Kidney (tissue), 14 donors: ENCODE results near the gene SIVA1. TPM values are rescaled to one million over a fixed set of nuclear protein-coding genes. Genes with fewer than 3 reads are reported as not detected.

Source experiments
- DNase-seq, 5 donors: peaks; one replicate each; pipeline ENCODE4 v3.0.0-alpha.2; 2013 to 2020
- FAIRE-seq: peaks from 2 replicates; lab custom pipeline; 2012; peaks lifted over from hg19 to GRCh38; lab: Jason Lieb, UNC
- H3K27ac ChIP-seq, 2 donors: one replicate each; pipeline ENCODE4 v1.7.0; 2013; ENCODE audit warnings: low read depth in 2 of 2, low read length in 2 of 2, inconsistent platforms in 1 of 2
- H3K27me3 ChIP-seq: one replicate; pipeline ENCODE4 v1.7.1; 2013; ENCODE audit warnings: low read length, inconsistent platforms; ENCODE audit not compliant: control insufficient read depth, insufficient read depth
- H3K36me3 ChIP-seq, 3 donors: one replicate each; pipeline versions ENCODE4 v1.7.0 to v1.7.1; 2013; ENCODE audit warnings: low read length in 3 of 3, control low read depth in 1 of 3, inconsistent platforms in 1 of 3; ENCODE audit not compliant: insufficient read depth in 3 of 3, control insufficient read depth in 2 of 3
- H3K4me1 ChIP-seq, 3 donors: one replicate each; pipeline versions ENCODE4 v1.7.0 to v1.7.1; 2013; ENCODE audit warnings: low read length in 3 of 3, inconsistent platforms in 1 of 3, low read depth in 1 of 3; ENCODE audit not compliant: control insufficient read depth in 2 of 3, insufficient read depth in 2 of 3
- H3K4me3 ChIP-seq, 3 donors: one replicate each; pipeline versions ENCODE4 v1.7.0 to v1.8.1; 2013; ENCODE audit warnings: low read length in 3 of 3, control low read depth in 1 of 3, inconsistent platforms in 1 of 3
- H3K9ac ChIP-seq, 3 donors: one replicate each; pipeline versions ENCODE4 v1.7.0 to v1.7.1; 2013; ENCODE audit warnings: low read length in 3 of 3, control low read depth in 1 of 3, inconsistent platforms in 1 of 3
- H3K9me3 ChIP-seq, 3 donors: one replicate each; pipeline versions ENCODE4 v1.7.0 to v1.7.1; 2013; ENCODE audit warnings: low read length in 3 of 3, control low read depth in 1 of 3, inconsistent platforms in 1 of 3; ENCODE audit not compliant: control insufficient read depth in 2 of 3, insufficient read depth in 1 of 3
- intact Hi-C: fragments of 100-400 bp; cut with DNase I; formaldehyde crosslinking; loops from one replicate; pipeline ENCODE4 v1.11.1; 2022
- polyA plus RNA-seq: library from polyadenylated mRNA; stranded (reverse); fragments of 350-450 nt; fragmentation: Illumina TruSeq; extraction: RNeasy Lipid Tissue Mini Kit (QIAGEN cat#74804); gene quantifications from one replicate; pipeline ENCODE4 v1.2.3, GENCODE V29; 2014; ENCODE audit warnings: low read depth, low replicate concordance; ENCODE audit not compliant: insufficient read depth
- total RNA-seq: library from RNA; stranded (reverse); fragmentation: NEBNext Ultra II Directional; extraction: Animal tissue kit (Norgen Biotek cat#: 25700); gene quantifications from one replicate; pipeline ENCODE4 v1.2.1, GENCODE V29; 2021
- TF ChIP-seq, protein P1 (sequence below): IDR thresholded peaks from 3 replicates; pipeline ENCODE4 v1.5.1; 2012; ENCODE audit warnings: mild to moderate bottlenecking, moderate library complexity, borderline replicate concordance; ENCODE audit not compliant: insufficient read depth; ENCODE audit errors: extremely low read depth
- donor health status: control.
- donor health status: control.
- donor health status: control.
- donor health status: control.
- donor health status: control.
- donor health status: DM: yes; HTN: yes; CAD: no.
- donor health status: Normal renal cell carcinoma (clear cell type).

SIVA1 gene
- total and polyA plus RNA-seq, 2 donors from 2014 or later = 65.7 to 124 TPM

DNA sequence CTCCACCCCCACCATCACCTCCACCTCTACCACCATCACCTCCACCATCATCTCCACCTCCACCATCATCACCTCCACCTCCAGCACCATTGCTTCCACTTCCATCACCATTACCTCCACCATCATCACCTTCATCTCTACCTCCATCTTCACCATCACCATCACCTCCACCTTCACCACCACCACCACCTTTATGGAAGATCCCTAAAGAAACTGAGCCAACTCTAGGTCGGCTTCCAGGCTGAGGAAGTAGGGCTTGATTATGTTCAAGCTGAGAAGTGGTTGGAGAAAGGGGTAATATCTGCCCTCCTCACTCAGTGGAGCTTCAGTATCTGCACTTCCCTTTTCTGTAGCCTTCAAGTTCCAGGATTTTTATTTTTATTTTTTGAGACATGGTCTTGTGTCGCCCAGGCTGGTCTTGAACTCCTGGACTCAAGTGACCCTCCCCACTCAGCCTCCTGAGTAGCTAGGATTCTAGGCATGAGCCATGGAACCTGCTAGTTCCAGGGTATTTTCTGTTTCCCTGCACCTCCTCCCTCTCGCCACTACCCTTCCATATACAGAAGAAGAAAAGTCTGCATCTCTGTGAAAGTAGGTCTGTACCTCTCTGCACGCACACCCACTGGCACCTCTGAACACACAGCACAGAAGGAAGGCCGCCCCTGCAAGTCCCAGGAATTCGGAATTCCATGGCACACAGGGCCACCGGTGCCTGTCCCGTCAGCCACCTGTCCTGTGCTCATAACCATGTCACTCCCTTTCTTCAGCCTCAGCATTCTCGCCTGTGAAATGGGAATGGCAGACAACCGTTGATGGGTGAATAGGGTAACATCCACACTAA lies 53.9 kb downstream of the SIVA1 start:
- Histone ChIP-seq H3K4me3 (no peak overlapping the region), H3K27ac (no peak overlapping the region), H3K4me1 (peaks cover 0 to 14% (median 9%) of the 10 kb centered on the region in 3 donors), H3K9ac (no peak overlapping the region), H3K36me3 (no peaks in the 10 kb centered on the region), H3K9me3 (no peaks in the 10 kb centered on the region), H3K27me3 (no peaks in the 10 kb centered on the region)
- FAIRE-seq (no peak), DNase-seq (no peak)
- TF ChIP-seq, protein P1, sequence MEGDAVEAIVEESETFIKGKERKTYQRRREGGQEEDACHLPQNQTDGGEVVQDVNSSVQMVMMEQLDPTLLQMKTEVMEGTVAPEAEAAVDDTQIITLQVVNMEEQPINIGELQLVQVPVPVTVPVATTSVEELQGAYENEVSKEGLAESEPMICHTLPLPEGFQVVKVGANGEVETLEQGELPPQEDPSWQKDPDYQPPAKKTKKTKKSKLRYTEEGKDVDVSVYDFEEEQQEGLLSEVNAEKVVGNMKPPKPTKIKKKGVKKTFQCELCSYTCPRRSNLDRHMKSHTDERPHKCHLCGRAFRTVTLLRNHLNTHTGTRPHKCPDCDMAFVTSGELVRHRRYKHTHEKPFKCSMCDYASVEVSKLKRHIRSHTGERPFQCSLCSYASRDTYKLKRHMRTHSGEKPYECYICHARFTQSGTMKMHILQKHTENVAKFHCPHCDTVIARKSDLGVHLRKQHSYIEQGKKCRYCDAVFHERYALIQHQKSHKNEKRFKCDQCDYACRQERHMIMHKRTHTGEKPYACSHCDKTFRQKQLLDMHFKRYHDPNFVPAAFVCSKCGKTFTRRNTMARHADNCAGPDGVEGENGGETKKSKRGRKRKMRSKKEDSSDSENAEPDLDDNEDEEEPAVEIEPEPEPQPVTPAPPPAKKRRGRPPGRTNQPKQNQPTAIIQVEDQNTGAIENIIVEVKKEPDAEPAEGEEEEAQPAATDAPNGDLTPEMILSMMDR = no peak
- intact Hi-C loops = no loop called here

DNA sequence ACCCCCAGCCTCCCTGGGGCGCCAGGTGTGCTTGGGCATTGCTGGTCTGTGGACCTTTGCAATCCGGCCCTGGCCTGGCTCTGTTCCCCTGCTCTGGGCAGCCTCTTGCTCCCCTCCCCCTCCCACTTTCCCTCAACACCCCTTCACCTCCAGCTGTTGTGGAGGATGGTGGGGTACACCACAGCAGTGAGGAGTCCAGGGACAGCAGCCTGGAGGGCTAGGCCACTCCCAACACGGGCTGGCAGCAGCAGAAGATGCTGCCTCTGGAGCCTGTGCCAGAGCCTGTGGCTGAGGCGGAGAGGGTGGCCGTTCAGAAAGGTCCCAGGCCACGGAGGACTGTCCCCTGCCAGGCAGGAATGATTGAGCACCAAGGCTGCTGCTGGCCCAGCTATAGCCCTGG lies 55.5 kb downstream of the SIVA1 start:
- DNase-seq (no peak), FAIRE-seq (no peak)
- H3K9me3 ChIP-seq = no peaks in the 10 kb centered on the region
- H3K4me3 ChIP-seq = no peak overlapping the region
- TF ChIP-seq, protein P1 = no peak
- H3K27me3 ChIP-seq = no peaks in the 10 kb centered on the region
- H3K9ac ChIP-seq = no peak overlapping the region
- no peak overlapping the region for H3K27ac ChIP-seq
- intact Hi-C loops = no loop called here
- H3K36me3 ChIP-seq = no peaks in the 10 kb centered on the region
- peaks cover 0 to 10% (median 3%) of the 10 kb centered on the region in 3 donors for H3K4me1 ChIP-seq

Other genes with a start within 250 kb of the SIVA1 start
- 2.1 TPM for gene C14orf180, start 173.4 kb upstream of the SIVA1 start, total RNA-seq
- 3.1 TPM for gene C14orf180, start 173.4 kb upstream of the SIVA1 start, polyA plus RNA-seq
- 0.50 TPM for gene TMEM179, start 148.4 kb upstream of the SIVA1 start, total RNA-seq
- 0.67 TPM for gene TMEM179, start 148.4 kb upstream of the SIVA1 start, polyA plus RNA-seq
- gene INF2, start 63.5 kb upstream of the SIVA1 start, total RNA-seq = 82.7 TPM
- 58.5 TPM for gene INF2, start 63.5 kb upstream of the SIVA1 start, polyA plus RNA-seq
- 7.5 TPM for gene ADSS1, start 28.9 kb upstream of the SIVA1 start, total RNA-seq
- gene ADSS1, start 28.9 kb upstream of the SIVA1 start, polyA plus RNA-seq = 16.5 TPM
- 125 TPM for gene AKT1, start 42.6 kb downstream of the SIVA1 start, total RNA-seq
- gene AKT1, start 42.6 kb downstream of the SIVA1 start, polyA plus RNA-seq = 70.6 TPM
- 10.0 TPM for gene ZBTB42, start 48.0 kb downstream of the SIVA1 start, total RNA-seq
- 3.9 TPM for gene ZBTB42, start 48.0 kb downstream of the SIVA1 start, polyA plus RNA-seq
- gene CEP170B, start 112.1 kb downstream of the SIVA1 start, total RNA-seq = 42.4 TPM
- gene CEP170B, start 112.1 kb downstream of the SIVA1 start, polyA plus RNA-seq = 8.1 TPM
- 3.2 TPM for gene PLD4, start 171.7 kb downstream of the SIVA1 start, total RNA-seq
- gene PLD4, start 171.7 kb downstream of the SIVA1 start, polyA plus RNA-seq = not detected
- 72.0 TPM for gene AHNAK2, start 225.2 kb downstream of the SIVA1 start, total RNA-seq
- gene AHNAK2, start 225.2 kb downstream of the SIVA1 start, polyA plus RNA-seq = 1.1 TPM
- gene CLBA1, start 232.6 kb downstream of the SIVA1 start, total RNA-seq = 22.6 TPM
- 13.2 TPM for gene CLBA1, start 232.6 kb downstream of the SIVA1 start, polyA plus RNA-seq